GM19395 (cell line): Measurements from ENCODE around the gene ZNF385C.

Source experiments
- ATAC-seq: cut with Tn5 transposase; IDR thresholded peaks from one replicate; pipeline ENCODE4 v1.9.1; 2021; ENCODE audit warnings: mild to moderate bottlenecking, moderate library complexity; ENCODE audit not compliant: unreplicated experiment

The ZNF385C gene

GRCh38 chr17:42125565-42125964 lies 27.3 kb upstream of the ZNF385C start:
- ATAC-seq, result no peak

- no peak for ATAC-seq
Observed at GRCh38 chr17:42124256-42124655, 26.0 kb upstream of the ZNF385C start.

- ATAC-seq, result no peak
Observed at GRCh38 chr17:42122371-42123303, 24.4 kb upstream of the ZNF385C start, which contains the start of gene HSPB9. TSS of gene HSPB9 (plus strand) at chr17:42122804. CDS start at chr17:42122851, 47 bp downstream.

DNA sequence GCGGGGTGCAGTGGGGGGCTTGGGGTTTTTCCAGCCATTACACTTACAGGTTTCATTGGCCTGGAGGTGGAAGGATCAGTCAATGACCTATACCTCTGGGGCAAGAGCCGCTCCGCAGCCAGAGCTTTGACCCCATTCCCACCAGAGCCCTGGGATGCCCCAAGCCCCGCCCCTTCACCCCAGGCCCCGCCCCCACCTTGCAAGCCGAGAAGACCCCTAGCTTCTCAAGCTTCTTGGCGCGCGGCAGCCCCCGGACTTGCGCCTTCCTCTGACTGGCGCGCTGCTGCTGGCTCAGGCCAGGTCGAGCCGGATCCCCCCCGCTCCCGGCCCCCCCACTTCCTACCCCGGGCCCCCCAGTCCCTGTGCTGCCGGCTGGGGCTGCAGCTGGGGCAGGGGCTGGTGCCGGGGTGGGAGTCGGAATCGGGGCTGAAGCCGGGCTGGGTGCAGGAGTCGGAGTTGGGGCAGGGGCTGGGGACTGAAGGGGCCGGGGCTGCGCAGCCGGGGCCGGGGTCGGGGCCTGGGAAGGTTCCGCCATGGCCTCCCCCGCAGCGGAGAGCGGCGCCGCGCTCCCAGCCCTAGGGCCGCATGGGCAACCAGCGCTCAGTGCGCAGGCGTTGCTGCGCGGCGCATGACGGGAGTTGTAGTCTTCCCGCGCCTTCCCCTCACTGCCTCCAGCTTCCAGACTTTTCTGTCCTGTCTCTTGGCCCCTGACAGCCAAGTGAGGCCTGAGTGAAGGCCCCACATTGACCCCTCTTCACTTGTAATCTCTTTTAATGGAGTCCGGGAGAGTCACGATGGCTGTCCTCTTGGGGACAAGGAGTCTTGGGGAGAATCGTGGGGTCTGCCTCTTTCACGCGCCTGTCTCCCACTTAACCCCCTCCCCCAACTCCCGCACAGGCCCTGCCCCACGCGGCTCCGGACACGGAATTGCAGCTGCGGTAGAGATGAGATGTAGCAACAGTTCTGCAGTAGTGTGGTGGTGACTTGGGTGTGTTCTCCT lies 22.8 kb upstream of the ZNF385C start, which contains the start of gene KAT2A:
KAT2A (minus strand) TSS at position 598 of the 1,000 bp plus-strand sequence; CDS start at position 535, 63 bp downstream.
- ATAC-seq, result no peak

GRCh38 chr17:42120161-42120769 lies 22.0 kb upstream of the ZNF385C start:
- no peak for ATAC-seq

DNA sequence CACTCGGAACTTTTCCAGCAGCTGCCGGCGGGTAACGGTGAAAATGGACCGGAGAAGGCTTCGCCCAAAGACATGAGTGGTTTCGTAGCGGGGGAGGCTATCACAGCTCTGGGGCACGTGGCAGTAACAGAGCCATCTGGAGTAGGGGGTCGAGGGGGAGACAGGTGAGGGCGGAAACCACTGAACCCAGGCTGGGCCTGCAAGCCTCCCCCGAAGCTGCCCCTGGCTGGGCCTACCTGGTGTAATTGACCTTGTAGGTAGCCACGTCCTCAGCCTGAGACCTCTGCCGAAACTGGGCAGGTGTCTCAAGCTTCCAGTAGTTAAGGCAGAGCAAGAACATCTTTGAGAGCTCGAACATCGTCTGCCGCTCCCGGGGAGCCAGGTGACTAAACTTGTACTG lies 21.0 kb upstream of the ZNF385C start:
- ATAC-seq, result no peak

GRCh38 chr17:42118545-42118944 lies 20.3 kb upstream of the ZNF385C start:
- ATAC-seq, result no peak

DNA sequence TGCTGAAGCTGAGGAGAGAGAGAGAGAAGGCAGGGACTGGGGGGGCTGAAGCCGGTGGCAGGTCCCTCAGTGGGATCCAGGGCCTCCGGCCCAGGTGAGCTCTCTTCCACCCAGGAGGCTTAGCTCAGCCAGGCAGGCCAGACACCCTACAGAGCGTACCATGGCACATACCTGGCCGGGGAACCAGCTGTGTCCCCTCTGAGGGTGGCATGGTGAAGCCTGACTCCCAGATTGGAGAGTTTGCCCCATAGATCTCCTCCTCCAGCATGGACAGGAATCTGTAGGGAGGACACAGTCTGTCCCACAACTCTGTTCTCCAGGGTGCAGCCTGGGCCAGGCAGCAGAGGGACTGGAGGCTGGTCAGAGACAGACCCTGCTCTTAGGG lies 19.8 kb upstream of the ZNF385C start:
- no peak for ATAC-seq

- ATAC-seq, result no peak
Observed at GRCh38 chr17:42117397-42118125, 19.3 kb upstream of the ZNF385C start.

- ATAC-seq, result no peak
Observed at GRCh38 chr17:42116705-42117396, 18.6 kb upstream of the ZNF385C start.

GRCh38 chr17:42114118-42114517 lies 15.8 kb upstream of the ZNF385C start:
- ATAC-seq, result no peak

- ATAC-seq, result no peak
Observed at GRCh38 chr17:42113293-42114069, 15.2 kb upstream of the ZNF385C start.

DNA sequence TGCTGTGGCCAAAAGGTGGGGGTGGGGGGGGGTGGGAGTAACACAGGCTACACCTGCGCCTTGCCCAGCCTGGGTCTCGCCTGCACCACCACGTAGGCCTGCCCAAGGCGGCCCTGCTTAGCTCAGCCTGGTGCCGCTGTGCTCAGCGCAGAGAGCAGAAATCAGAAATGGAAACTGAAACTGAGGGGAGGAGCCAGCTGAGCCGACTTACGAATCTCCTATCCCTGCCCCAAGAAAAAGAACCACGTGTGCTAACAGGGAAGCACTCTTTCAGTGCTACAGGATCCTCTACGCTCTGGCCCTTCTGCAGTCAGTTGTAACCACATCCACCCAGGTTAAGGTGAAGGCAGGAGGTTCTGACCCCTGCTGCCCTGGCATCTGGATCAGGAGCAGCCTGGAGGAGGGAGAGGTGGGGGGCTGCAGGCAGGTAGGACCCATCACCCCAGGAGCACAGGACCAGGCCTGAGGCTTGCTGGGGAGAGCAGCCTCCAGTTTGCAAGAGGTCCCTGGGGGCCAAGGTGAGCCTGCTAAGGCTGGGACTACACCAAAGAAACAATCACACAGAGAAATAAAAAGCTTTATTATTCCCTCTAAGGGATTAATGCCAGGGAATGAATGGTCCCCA lies 14.4 kb upstream of the ZNF385C start, which contains the start of gene DHX58:
DHX58 (minus strand) TSS at position 163 of the 625 bp plus-strand sequence. CDS start 822 bp downstream, outside the sequence.
- peak; percentile 69 for ATAC-seq

DNA sequence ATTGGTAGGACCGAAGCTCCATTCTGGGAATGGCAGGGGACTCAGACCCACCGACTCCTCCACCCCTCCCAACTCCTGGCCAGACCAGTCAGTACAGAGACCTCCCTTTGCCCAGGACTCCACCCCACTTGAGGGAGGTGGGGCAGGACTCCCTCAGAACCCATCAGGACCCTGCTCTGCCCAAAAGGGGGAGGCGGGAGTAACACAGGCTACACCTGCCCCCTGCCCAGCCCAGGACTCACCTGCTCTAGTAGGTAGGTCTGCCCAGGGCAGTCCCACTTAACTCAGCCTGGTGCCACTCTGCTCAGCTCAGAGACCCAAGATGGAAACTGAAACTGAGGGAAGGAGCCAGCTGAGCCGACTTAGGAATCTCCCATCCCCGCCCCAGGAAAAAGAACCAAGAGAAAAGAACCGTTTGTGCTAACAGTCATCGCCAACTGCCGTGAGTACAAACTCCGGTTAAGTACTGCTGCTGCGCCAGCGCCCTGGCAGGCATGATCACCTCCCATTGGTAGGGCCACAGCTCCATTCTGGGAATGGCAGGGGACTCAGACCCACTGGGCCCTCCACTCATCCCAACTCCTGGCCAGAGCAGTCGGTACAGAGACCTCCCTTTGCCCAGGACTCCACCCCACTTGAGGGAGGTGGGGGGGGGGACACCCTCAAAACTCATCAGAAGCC lies 13.7 kb upstream of the ZNF385C start:
- ATAC-seq, result peak; percentile 3

GRCh38 chr17:42111265-42111636 lies 13.0 kb upstream of the ZNF385C start:
- ATAC-seq, result no peak

GRCh38 chr17:42110301-42111264 lies 12.3 kb upstream of the ZNF385C start:
- no peak for ATAC-seq
